Measurements from ENCODE around the gene MYO10.

- no peak for TF ChIP-seq CTCF (conservative IDR thresholded peaks at IDR 0.05; ENCODE audit: low read depth, low read length)
- no peak for TF ChIP-seq EZH2 (IDR thresholded peaks at IDR 0.05; ENCODE audit: borderline replicate concordance, low read depth, low read length, poor library complexity, severe bottlenecking)
Observed at GRCh38 chr5:16687898-16688297, 248.2 kb downstream of the MYO10 start.

All from A673 (cell line).